Measurements from ENCODE around the gene CDH8.
"Not testable (repeated sequence)": the region's sequence is repeated elsewhere in the genome, so short reads cannot be mapped to it uniquely, and the experiment has no call there.

CDH8 gene

GRCh38 chr16:61791464-61791863 lies 244.8 kb downstream of the CDH8 start:
- Histone ChIP-seq H3K27ac (no peak overlapping the region), H2AFZ (ENCODE audit: low read depth) (no peak overlapping the region), H3K4me1 (ENCODE audit: low read depth, poor library complexity, severe bottlenecking) (no peaks in the 10 kb centered on the region), H3K79me2 (ENCODE audit: insufficient read depth, low read depth) (no peaks in the 10 kb centered on the region), H3K4me2 (no peak overlapping the region), H3K4me3 (IDR thresholded peaks at IDR 0.05; ENCODE audit: insufficient read depth, low read depth, low read length) (no peak overlapping the region), H3K36me3 (ENCODE audit: insufficient read depth) (no peaks in the 10 kb centered on the region), H3K27me3 (ENCODE audit: insufficient read depth, low read depth) (no peaks in the 10 kb centered on the region), H4K20me1 (ENCODE audit: insufficient read depth) (no peaks in the 10 kb centered on the region), H3K9ac (no peak overlapping the region)
- TF ChIP-seq CTCF (conservative IDR thresholded peaks at IDR 0.05; ENCODE audit: low read depth, low read length): no peak

DNA sequence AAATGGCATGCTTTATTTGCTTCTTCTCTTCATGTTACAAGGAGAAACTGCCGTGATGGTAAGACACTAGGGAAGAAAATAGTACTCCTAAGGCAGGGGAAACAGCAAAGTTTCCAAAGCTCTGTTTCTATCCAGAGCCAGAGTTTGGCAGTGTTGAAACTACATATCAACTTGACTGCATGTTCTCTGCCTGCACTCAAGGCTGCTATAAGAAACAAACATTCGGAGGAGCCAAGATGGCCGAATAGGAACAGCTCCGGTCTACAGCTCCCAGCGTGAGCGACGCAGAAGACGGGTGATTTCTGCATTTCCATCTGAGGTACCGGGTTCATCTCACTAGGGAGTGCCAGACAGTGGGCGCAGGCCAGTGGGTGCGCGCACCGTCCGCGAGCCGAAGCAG lies 254.4 kb downstream of the CDH8 start:
- not testable (repeated sequence) for H4K20me1 ChIP-seq (ENCODE audit: insufficient read depth); H3K4me2 ChIP-seq; H3K4me3 ChIP-seq (IDR thresholded peaks at IDR 0.05; ENCODE audit: insufficient read depth, low read depth, low read length); H3K9ac ChIP-seq; H3K36me3 ChIP-seq (ENCODE audit: insufficient read depth); H3K79me2 ChIP-seq (ENCODE audit: insufficient read depth, low read depth); H3K27ac ChIP-seq; H3K4me1 ChIP-seq (ENCODE audit: low read depth, poor library complexity, severe bottlenecking); H2AFZ ChIP-seq (ENCODE audit: low read depth); H3K27me3 ChIP-seq (ENCODE audit: insufficient read depth, low read depth)

DNA sequence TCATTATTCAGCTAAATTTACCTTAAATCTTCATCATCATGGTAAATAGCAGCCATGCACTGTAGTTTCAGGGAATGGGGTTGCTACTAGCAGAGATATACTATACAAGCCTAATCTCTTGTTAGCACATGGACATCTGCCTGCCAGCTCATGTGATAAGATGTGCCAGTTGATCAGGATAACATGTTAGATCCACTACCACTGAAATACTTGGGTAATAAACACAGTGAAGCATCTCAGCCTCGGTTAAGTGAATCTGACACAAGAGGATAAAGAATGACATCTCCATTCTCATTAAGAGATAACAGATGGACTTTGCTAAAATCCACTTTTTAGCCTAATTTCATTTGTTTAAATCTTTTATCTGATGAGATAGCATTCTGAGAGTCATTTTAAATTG lies 256.1 kb downstream of the CDH8 start:
- Histone ChIP-seq H3K4me2 (no peak overlapping the region), H3K36me3 (ENCODE audit: insufficient read depth) (no peaks in the 10 kb centered on the region), H3K27ac (no peak overlapping the region), H4K20me1 (ENCODE audit: insufficient read depth) (no peaks in the 10 kb centered on the region), H2AFZ (ENCODE audit: low read depth) (no peak overlapping the region), H3K4me3 (IDR thresholded peaks at IDR 0.05; ENCODE audit: insufficient read depth, low read depth, low read length) (no peak overlapping the region), H3K79me2 (ENCODE audit: insufficient read depth, low read depth) (no peaks in the 10 kb centered on the region), H3K27me3 (ENCODE audit: insufficient read depth, low read depth) (no peaks in the 10 kb centered on the region), H3K4me1 (ENCODE audit: low read depth, poor library complexity, severe bottlenecking) (no peaks in the 10 kb centered on the region), H3K9ac (no peak overlapping the region)
- no peak for TF ChIP-seq CTCF (conservative IDR thresholded peaks at IDR 0.05; ENCODE audit: low read depth, low read length)

- Histone ChIP-seq H3K27me3 (ENCODE audit: insufficient read depth, low read depth) (no peaks in the 10 kb centered on the region), H4K20me1 (ENCODE audit: insufficient read depth) (no peaks in the 10 kb centered on the region), H3K79me2 (ENCODE audit: insufficient read depth, low read depth) (no peaks in the 10 kb centered on the region), H2AFZ (ENCODE audit: low read depth) (no peak overlapping the region), H3K4me1 (ENCODE audit: low read depth, poor library complexity, severe bottlenecking) (no peaks in the 10 kb centered on the region), H3K27ac (no peak overlapping the region), H3K36me3 (ENCODE audit: insufficient read depth) (no peaks in the 10 kb centered on the region), H3K4me2 (no peak overlapping the region), H3K4me3 (IDR thresholded peaks at IDR 0.05; ENCODE audit: insufficient read depth, low read depth, low read length) (no peak overlapping the region), H3K9ac (no peak overlapping the region)
- TF ChIP-seq CTCF (conservative IDR thresholded peaks at IDR 0.05; ENCODE audit: low read depth, low read length): no peak
These were observed 265.9 kb downstream of the CDH8 start for GRCh38 chr16:61770301-61770700.

DNA sequence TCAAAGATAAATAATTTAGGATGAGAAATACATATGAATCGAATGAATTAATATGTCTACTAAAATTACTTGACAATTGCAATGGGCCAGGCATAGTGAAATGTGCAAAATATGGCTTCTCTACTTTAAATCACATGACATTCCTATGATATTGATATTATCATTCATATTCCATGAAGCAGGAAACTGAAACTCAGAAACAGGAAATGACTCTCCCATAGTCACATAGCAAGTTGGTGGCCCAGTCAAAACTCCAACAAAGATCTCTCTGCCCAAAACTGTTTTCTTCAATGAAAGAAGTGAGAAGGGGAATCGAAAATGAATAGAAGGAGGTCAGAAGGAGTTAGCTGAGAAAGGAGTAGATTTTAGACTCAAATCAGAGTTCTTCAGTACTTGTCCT lies 272.2 kb downstream of the CDH8 start:
- no peak overlapping the region for H2AFZ ChIP-seq (ENCODE audit: low read depth)
- no peaks in the 10 kb centered on the region for H3K36me3 ChIP-seq (ENCODE audit: insufficient read depth)
- no peak overlapping the region for H3K27ac ChIP-seq
- H3K4me3 ChIP-seq (IDR thresholded peaks at IDR 0.05; ENCODE audit: insufficient read depth, low read depth, low read length): no peak overlapping the region
- no peaks in the 10 kb centered on the region for H3K4me1 ChIP-seq (ENCODE audit: low read depth, poor library complexity, severe bottlenecking)
- TF ChIP-seq CTCF (conservative IDR thresholded peaks at IDR 0.05; ENCODE audit: low read depth, low read length): no peak
- no peak overlapping the region for H3K9ac ChIP-seq
- H3K79me2 ChIP-seq (ENCODE audit: insufficient read depth, low read depth): no peaks in the 10 kb centered on the region
- H3K4me2 ChIP-seq: no peak overlapping the region
- H4K20me1 ChIP-seq (ENCODE audit: insufficient read depth): no peaks in the 10 kb centered on the region
- no peaks in the 10 kb centered on the region for H3K27me3 ChIP-seq (ENCODE audit: insufficient read depth, low read depth)
